Neuronal stem cell (in vitro differentiated cells): ENCODE data around the gene ZNF865.

Experiments
- DNase-seq: peaks from one replicate; pipeline ENCODE4 v3.0.0-alpha.2; 2013; ENCODE audit warnings: low spot score
- H2AFZ ChIP-seq: one replicate; pipeline ENCODE4 v1.6.1; 2013; ENCODE audit warnings: mild to moderate bottlenecking, low read length, inconsistent platforms
- H2AK5ac ChIP-seq: 2 replicates; pipeline ENCODE4 v1.6.1; 2013; ENCODE audit warnings: low read depth, mild to moderate bottlenecking, inconsistent platforms, low read length, moderate library complexity, mixed read lengths
- H2BK120ac ChIP-seq: 2 replicates; pipeline ENCODE4 v1.6.1; 2013; ENCODE audit warnings: low read depth, mild to moderate bottlenecking, inconsistent platforms, low read length, moderate library complexity, mixed read lengths
- H2BK12ac ChIP-seq: one replicate; pipeline ENCODE4 v1.6.1; 2013; ENCODE audit warnings: low read length, inconsistent platforms
- H2BK15ac ChIP-seq: 2 replicates; pipeline ENCODE4 v1.6.1; 2013; ENCODE audit warnings: mild to moderate bottlenecking, low read length, inconsistent platforms, mixed read lengths
- H2BK5ac ChIP-seq: one replicate; pipeline ENCODE4 v1.6.1; 2013; ENCODE audit warnings: inconsistent platforms, mild to moderate bottlenecking, low read length, moderate library complexity
- H3K14ac ChIP-seq: one replicate; pipeline ENCODE4 v1.6.1; 2013; ENCODE audit warnings: low read length, inconsistent platforms
- H3K18ac ChIP-seq: 2 replicates; pipeline ENCODE4 v1.6.1; 2013; ENCODE audit warnings: low read length, inconsistent platforms
- H3K23ac ChIP-seq: 2 replicates; pipeline ENCODE4 v1.6.1; 2013; ENCODE audit warnings: low read depth, mild to moderate bottlenecking, mixed read lengths, low read length, inconsistent platforms; ENCODE audit not compliant: poor library complexity
- H3K27ac ChIP-seq: replicated peaks from 3 replicates; pipeline ENCODE4 v1.5.1; 2013; ENCODE audit warnings: low read length, inconsistent platforms
- H3K27me3 ChIP-seq, 3 experiments: 2 replicates each; pipeline ENCODE4 v1.6.1; 2013; ENCODE audit warnings: low read length in 3 of 3, mild to moderate bottlenecking in 2 of 3, inconsistent platforms in 1 of 3, low read depth in 1 of 3, mixed read lengths in 1 of 3, moderate library complexity in 1 of 3; ENCODE audit not compliant: control insufficient read depth in 3 of 3, insufficient read depth in 3 of 3
- H3K36me3 ChIP-seq, 2 donors: replicated peaks in 1 of 2; 2 replicates each; pipeline ENCODE4 v1.6.1; 2013; ENCODE audit warnings: low read length in 2 of 2; ENCODE audit not compliant: control insufficient read depth in 2 of 2, insufficient read depth in 2 of 2
- H3K4ac ChIP-seq: 2 replicates; pipeline ENCODE4 v1.6.1; 2013; ENCODE audit warnings: inconsistent platforms, mild to moderate bottlenecking, low read length, moderate library complexity
- H3K4me1 ChIP-seq, 2 donors: 1 replicate in 1 of 2; 2 replicates in 1 of 2; pipeline ENCODE4 v1.6.1; 2013; ENCODE audit warnings: low read length in 2 of 2, low read depth in 1 of 2; ENCODE audit not compliant: control insufficient read depth in 2 of 2, insufficient read depth in 1 of 2
- H3K4me2 ChIP-seq: one replicate; pipeline ENCODE4 v1.6.1; 2013; ENCODE audit warnings: mild to moderate bottlenecking, low read length, inconsistent platforms; ENCODE audit not compliant: insufficient read depth, poor library complexity, severe bottlenecking
- H3K4me3 ChIP-seq, 2 donors: 2 replicates each; pipeline ENCODE4 v1.5.1; 2013; ENCODE audit warnings: low read length in 2 of 2, mild to moderate bottlenecking in 2 of 2, inconsistent platforms in 1 of 2, moderate library complexity in 1 of 2
- H3K79me1 ChIP-seq: one replicate; pipeline ENCODE4 v1.6.1; 2013; ENCODE audit warnings: low read depth, mild to moderate bottlenecking, inconsistent platforms, low read length, moderate library complexity
- H3K9ac ChIP-seq: one replicate; pipeline ENCODE4 v1.6.1; 2013; ENCODE audit warnings: mild to moderate bottlenecking, low read depth, low read length, inconsistent platforms; ENCODE audit not compliant: poor library complexity
- H3K9me3 ChIP-seq, 2 donors: replicated peaks in 1 of 2; 2 replicates each; pipeline versions ENCODE3 to v1.6.1; 2013; ENCODE audit warnings: low read length in 2 of 2, mild to moderate bottlenecking in 2 of 2, inconsistent platforms in 1 of 2, low read depth in 1 of 2, mixed read lengths in 1 of 2, moderate library complexity in 1 of 2; ENCODE audit not compliant: control insufficient read depth in 2 of 2, insufficient read depth in 1 of 2
- H4K8ac ChIP-seq: one replicate; pipeline ENCODE4 v1.6.1; 2013; ENCODE audit warnings: low read depth, mild to moderate bottlenecking, inconsistent platforms, low read length, moderate library complexity
- H4K91ac ChIP-seq: one replicate; pipeline ENCODE4 v1.6.1; 2013; ENCODE audit warnings: low read length, low read depth, mild to moderate bottlenecking, inconsistent platforms; ENCODE audit not compliant: poor library complexity
- WGBS, 2 donors: extraction: QIAGEN DNeasy Blood & Tissue Kit; methylation state at CpG; one replicate each; pipeline ENCODE4 v1.1.7; 2013; ENCODE audit warnings: missing lambda C conversion rate in 2 of 2, mixed read lengths in 1 of 2; ENCODE audit not compliant: insufficient read length in 2 of 2, insufficient replicate concordance in 1 of 2; ENCODE audit errors: extremely low coverage in 2 of 2; 5-methylcytosine and 5-hydroxymethylcytosine counted together

ZNF865 gene

DNA sequence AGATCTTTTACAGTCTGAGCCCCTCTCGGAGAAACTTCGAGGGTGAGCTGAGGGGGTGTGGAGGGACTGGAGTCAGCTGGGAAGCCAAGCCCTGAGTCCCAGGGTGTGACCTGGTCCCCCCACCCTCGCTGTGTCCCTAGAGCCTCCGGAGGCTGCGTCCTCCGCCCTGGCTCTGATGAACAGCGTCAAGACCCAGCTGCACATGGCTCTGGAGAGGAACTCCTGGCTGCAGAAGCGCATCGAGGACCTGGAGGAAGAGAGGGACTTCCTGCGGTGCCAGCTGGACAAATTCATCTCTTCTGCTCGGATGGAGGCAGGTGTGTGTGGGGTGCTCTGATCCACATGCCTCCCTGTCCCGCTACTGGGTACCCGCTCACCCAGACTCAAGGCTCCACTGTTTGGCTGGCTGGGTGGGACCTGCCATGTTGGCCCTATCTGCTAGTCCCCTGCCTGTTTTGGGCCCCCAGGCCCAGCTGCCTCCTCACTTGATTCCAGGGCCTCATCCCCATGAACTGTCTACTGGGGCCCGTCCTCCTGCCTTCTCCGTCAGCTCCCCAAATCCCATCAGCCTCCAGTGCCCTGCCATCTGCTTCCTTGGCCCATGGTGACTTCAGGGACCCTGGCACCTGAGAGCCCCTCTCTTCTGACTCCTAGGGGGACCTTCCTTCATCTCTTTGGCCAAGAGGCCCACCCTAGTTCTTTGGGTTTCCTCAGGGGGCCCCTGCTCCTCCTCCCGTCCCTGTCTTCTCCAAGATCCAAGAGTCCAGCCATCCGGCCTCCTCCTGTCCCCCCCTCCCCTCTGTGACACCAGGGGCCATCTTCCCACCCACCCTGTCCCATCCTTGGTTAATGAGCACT lies 44.0 kb downstream of the ZNF865 start:
- Histone ChIP-seq H4K91ac (no peak overlapping the region), H2AFZ (no peak overlapping the region), H3K4me1 (peaks cover 12 to 13% of the 10 kb centered on the region in 2 donors), H3K4me2 (no peak overlapping the region), H3K27ac (no peak overlapping the region), H3K14ac (no peak overlapping the region), H3K4me3 (peak overlapping the region in 1 of 2 donors; percentile 90), H2AK5ac (peak overlapping the region; percentile 99), H2BK5ac (peak overlapping the region; percentile 44), H3K4ac (no peak overlapping the region), H2BK120ac (no peak overlapping the region), H3K18ac (no peak overlapping the region), H3K36me3 (peaks cover 27 to 40% of the 10 kb centered on the region in 2 donors), H3K9ac (peak overlapping the region; percentile 99), H3K23ac (no peak overlapping the region), H3K79me1 (peaks cover 19% of the 10 kb centered on the region), H2BK12ac (peak overlapping the region; percentile 95), H3K9me3 (no peaks in the 10 kb centered on the region), H4K8ac (no peak overlapping the region), H2BK15ac (peak overlapping the region; percentile 37), H3K27me3 (no peaks in the 10 kb centered on the region)
- DNase-seq: no peak
- WGBS, 2 donors: no CpG with 5 or more reads among the region's 17 CpGs

DNA sequence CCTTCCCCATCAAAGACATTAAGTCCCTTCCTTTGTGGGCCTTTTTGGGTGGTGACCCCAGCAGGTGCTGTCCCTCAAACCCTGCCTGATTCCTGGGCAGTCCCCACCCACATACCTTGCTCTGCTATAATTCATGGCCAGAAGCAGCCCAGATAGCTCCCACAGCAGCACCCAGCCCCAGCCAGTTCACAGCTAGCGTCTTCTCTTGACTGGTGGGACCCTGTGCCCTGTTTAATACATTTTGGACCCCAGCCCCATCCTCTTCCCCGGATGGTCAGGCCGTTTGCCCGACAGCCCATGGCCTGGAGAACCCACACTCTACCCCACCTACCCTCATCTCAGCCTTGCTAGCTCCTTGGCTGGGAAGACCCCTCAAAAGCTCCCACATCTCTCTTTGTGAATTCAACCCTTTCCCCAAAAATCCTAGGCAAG lies 44.7 kb downstream of the ZNF865 start:
- no peak overlapping the region for H3K4me2 ChIP-seq
- no peak for DNase-seq
- no CpG with 5 or more reads among the region's 4 CpGs for WGBS, 2 donors
- no peaks in the 10 kb centered on the region for H3K27me3 ChIP-seq
- no peak overlapping the region for H2BK120ac ChIP-seq
- H2AK5ac ChIP-seq: peak overlapping the region; percentile 43
- H3K36me3 ChIP-seq: peaks cover 20 to 34% of the 10 kb centered on the region in 2 donors
- no peak overlapping the region for H2BK12ac ChIP-seq
- H3K14ac ChIP-seq: no peak overlapping the region
- no peak overlapping the region for H3K23ac ChIP-seq
- no peak overlapping the region for H2BK5ac ChIP-seq
- H3K79me1 ChIP-seq: peaks cover 15% of the 10 kb centered on the region
- H3K18ac ChIP-seq: no peak overlapping the region
- H3K4me1 ChIP-seq: peaks cover 10 to 12% of the 10 kb centered on the region in 2 donors
- H3K9me3 ChIP-seq: no peaks in the 10 kb centered on the region
- no peak overlapping the region for H3K27ac ChIP-seq
- no peak overlapping the region for H3K4me3 ChIP-seq
- H2AFZ ChIP-seq: no peak overlapping the region
- H2BK15ac ChIP-seq: no peak overlapping the region
- no peak overlapping the region for H4K8ac ChIP-seq
- H3K9ac ChIP-seq: no peak overlapping the region
- H4K91ac ChIP-seq: no peak overlapping the region
- H3K4ac ChIP-seq: no peak overlapping the region

DNA sequence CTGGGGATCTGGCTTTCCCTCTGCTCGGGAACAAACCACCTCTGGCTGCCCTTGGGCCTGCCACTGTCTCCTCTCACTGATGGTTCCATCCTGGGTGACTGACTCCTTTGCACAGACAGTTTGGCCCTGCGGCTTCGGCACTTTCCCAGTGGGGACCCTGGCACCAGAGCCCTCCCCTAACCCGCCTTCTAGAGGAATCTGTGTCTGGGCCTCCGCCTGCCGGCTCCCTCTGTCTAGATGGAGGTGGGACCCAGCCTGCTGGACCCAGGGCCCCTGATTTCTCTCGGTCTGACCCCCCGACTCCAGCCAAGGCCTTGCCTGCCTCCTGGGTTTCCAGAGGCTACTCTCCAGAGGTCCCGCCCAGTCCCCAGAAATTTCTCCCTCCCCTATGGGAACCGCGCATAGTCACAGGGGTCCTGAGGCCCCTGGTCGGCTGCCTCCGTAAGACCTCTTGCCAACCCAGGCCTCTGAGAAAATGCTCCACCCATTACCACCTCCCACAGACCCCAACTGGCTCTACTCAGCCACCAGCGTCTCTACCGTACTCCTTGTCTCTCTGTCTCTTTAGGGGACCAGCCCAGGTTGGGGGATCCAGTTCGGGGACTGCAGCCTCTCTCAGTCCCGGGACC lies 45.3 kb downstream of the ZNF865 start:
- H3K18ac ChIP-seq: no peak overlapping the region
- no CpG with 5 or more reads among the region's 17 CpGs for WGBS, 2 donors
- no peak for DNase-seq

DNA sequence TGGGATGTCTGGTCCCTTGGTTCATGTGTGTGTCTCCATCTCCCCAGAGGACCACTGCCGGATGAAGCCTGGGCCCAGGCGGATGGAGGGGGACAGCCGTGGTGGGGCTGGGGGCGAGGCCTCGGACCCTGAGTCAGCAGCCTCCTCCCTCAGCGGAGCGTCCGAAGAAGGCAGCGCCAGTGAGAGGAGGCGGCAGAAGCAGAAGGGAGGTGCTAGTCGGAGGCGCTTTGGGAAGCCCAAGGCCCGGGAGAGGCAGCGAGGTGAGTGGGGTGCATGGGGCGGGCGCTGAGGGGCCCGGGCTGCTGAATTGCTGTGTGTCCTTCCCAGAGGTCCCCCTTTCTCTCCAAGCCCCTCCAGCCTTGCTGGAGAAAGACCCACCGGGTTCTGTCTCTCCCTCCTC lies 45.8 kb downstream of the ZNF865 start:
- Histone ChIP-seq H2BK120ac (no peak overlapping the region), H3K23ac (no peak overlapping the region)
- no CpG with 5 or more reads among the region's 18 CpGs for WGBS, 2 donors

More for the DNA sequence above, 45.3 kb downstream of the ZNF865 start:
- no peaks in the 10 kb centered on the region for H3K27me3 ChIP-seq
- no peak overlapping the region for H4K91ac ChIP-seq
- peak overlapping the region; percentile 41 for H2BK12ac ChIP-seq
- H3K4me1 ChIP-seq: peaks cover 10 to 12% of the 10 kb centered on the region in 2 donors
- H3K14ac ChIP-seq: no peak overlapping the region
- H3K9me3 ChIP-seq: no peaks in the 10 kb centered on the region
- H2BK120ac ChIP-seq: no peak overlapping the region
- H2BK5ac ChIP-seq: no peak overlapping the region
- H3K4ac ChIP-seq: no peak overlapping the region
- no peak overlapping the region for H3K27ac ChIP-seq
- peaks cover 16 to 31% of the 10 kb centered on the region in 2 donors for H3K36me3 ChIP-seq
- no peak overlapping the region for H2AFZ ChIP-seq
- no peak overlapping the region for H2BK15ac ChIP-seq
- H3K4me3 ChIP-seq: no peak overlapping the region
- no peak overlapping the region for H2AK5ac ChIP-seq
- H3K79me1 ChIP-seq: peaks cover 17% of the 10 kb centered on the region
- H4K8ac ChIP-seq: no peak overlapping the region
- no peak overlapping the region for H3K4me2 ChIP-seq
- peak overlapping the region; percentile 65 for H3K23ac ChIP-seq
- no peak overlapping the region for H3K9ac ChIP-seq

More for the DNA sequence above, 45.8 kb downstream of the ZNF865 start:
- Histone ChIP-seq H4K91ac (no peak overlapping the region), H2AFZ (no peak overlapping the region), H2BK12ac (peak overlapping the region; percentile 41), H3K9ac (no peak overlapping the region), H3K9me3 (no peaks in the 10 kb centered on the region), H2AK5ac (no peak overlapping the region), H3K27me3 (no peaks in the 10 kb centered on the region), H3K18ac (no peak overlapping the region), H3K4me2 (no peak overlapping the region), H2BK15ac (no peak overlapping the region), H3K14ac (no peak overlapping the region), H3K4me3 (no peak overlapping the region), H3K4me1 (peaks cover 12% of the 10 kb centered on the region in 2 donors), H4K8ac (no peak overlapping the region), H3K4ac (no peak overlapping the region), H2BK5ac (no peak overlapping the region), H3K27ac (no peak overlapping the region), H3K79me1 (peaks cover 17% of the 10 kb centered on the region), H3K36me3 (peaks cover 16 to 34% of the 10 kb centered on the region in 2 donors)
- no peak for DNase-seq
